ENCODE data around the gene POLDIP3.

The POLDIP3 gene

DNA sequence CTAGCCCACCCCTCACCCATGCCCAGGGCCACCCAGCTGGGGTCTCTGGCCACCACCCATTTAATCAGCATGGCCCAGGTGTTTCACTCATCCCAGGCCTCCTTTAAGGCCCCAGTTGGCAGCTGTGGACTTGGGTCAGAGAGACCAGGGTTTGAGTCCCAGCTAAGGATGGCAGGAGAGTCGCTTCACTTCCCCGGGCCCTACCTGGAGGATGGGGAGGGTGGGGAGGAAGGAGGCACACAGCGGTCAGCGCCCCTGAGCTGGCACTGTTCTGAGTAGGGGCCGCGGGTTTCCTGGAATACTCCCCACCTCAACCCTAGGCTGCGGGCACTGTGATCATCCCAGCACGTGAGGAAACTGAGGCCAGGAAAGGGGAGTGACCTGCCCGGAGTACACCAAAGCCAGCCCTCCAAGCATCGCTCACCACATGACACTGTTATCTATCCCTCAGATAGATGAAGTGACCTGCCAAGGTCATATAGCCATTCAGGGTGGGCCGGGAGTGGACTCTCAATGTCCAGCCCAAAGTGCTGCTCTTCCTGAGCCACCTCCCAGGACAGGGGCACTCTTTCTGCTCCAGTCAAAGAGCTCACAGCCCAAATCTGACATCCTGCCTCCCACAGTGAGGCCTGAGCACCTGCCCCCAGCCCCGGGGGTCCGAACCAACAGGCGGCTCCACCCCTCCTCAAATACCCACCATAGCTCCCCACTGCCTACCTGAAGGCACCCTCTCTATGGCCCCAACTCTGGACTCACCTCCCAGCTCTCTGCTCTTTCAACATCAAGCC lies 29.1 kb upstream of the POLDIP3 start:
- no peak overlapping the region for H3K27ac ChIP-seq
- DNase-seq (ENCODE audit: low read depth, low spot score), result no peak

GRCh38 chr22:42642806-42643633 lies 28.3 kb upstream of the POLDIP3 start:
- DNase-seq (ENCODE audit: low read depth, low spot score), result no peak
- H3K27ac ChIP-seq, result no peak overlapping the region

- no peak for DNase-seq (ENCODE audit: low read depth, low spot score)
- no peak overlapping the region for H3K27ac ChIP-seq
Observed at GRCh38 chr22:42641801-42642413, 27.2 kb upstream of the POLDIP3 start.

- no peak overlapping the region for H3K27ac ChIP-seq
- DNase-seq (ENCODE audit: low read depth, low spot score), result no peak
Observed at GRCh38 chr22:42639541-42640241, 25.0 kb upstream of the POLDIP3 start.

GRCh38 chr22:42637555-42637954 lies 22.9 kb upstream of the POLDIP3 start:
- no peak for DNase-seq (ENCODE audit: low read depth, low spot score)
- H3K27ac ChIP-seq, result peak overlapping the region; percentile 98

- no peak for DNase-seq (ENCODE audit: low read depth, low spot score)
- H3K27ac ChIP-seq, result peak overlapping the region; percentile 98
Observed at GRCh38 chr22:42636506-42636905, 21.8 kb upstream of the POLDIP3 start.

GRCh38 chr22:42635531-42635930 lies 20.8 kb upstream of the POLDIP3 start:
- DNase-seq (ENCODE audit: low read depth, low spot score), result peak; percentile 73
- peak overlapping the region; percentile 98 for H3K27ac ChIP-seq

- H3K27ac ChIP-seq, result no peak overlapping the region
- no peak for DNase-seq (ENCODE audit: low read depth, low spot score)
Observed at GRCh38 chr22:42633013-42633412, 18.3 kb upstream of the POLDIP3 start.

DNA sequence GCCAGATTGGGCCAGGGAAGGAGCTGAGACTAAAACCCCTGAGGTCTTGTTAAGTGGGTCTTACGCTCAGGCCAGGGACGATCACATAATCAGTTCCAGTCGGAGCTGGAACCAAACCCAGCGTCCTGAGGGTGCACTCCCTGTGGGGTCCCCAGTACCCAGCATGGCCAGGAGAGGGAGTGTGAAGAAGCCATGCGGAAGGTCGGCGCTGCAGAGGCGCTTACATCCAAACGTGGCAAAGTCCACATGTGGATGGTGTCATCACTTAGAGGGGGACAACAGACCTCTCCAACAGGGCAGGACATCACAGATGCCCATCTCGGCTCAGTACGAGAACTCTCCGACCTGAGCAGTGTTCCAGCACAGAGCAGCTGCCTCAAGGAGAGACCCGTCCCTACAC lies 17.4 kb upstream of the POLDIP3 start:
- no peak for DNase-seq (ENCODE audit: low read depth, low spot score)
- H3K27ac ChIP-seq, result peak overlapping the region; percentile 47

DNA sequence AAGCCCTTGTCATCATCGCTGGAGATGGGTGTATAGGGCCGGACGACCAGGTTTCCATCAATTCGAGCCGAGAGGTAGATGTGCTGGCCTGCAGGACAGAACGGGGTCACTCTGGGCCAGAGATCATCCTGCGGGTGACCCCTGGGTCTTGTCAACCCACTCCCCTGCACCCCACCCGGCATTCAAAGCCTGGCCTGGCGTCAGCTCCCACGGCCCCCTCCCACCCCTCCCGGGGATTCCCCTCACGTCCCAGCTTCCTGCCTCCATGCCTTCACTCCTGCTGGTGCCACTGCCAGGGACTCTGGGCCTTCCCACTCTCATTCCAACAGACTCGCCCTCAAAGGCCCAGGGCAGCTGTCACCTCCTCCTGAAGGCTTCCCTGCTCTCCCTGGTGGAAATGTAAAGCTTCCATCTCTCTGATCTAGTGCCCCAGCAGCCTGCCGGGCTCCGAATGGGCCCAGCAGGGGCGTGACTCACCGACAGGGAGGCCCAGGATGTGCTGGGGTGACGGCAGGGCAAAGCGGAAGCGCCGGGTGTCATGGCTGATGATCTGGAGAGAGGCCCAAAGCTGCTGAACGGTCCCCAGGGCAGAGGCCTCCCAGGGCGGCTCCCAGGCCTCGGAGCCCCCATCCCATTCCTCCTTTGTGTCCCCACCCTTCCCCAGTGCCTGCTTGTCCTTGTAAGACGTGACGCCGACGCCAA lies 16.4 kb upstream of the POLDIP3 start:
- DNase-seq (ENCODE audit: low read depth, low spot score), result no peak
- peak overlapping the region; percentile 47 for H3K27ac ChIP-seq

GRCh38 chr22:42630211-42630610 lies 15.5 kb upstream of the POLDIP3 start:
- no peak for DNase-seq (ENCODE audit: low read depth, low spot score)
- no peak overlapping the region for H3K27ac ChIP-seq

- no peak overlapping the region for H3K27ac ChIP-seq
- DNase-seq (ENCODE audit: low read depth, low spot score), result no peak
Observed at GRCh38 chr22:42627981-42628380, 13.3 kb upstream of the POLDIP3 start.

DNA sequence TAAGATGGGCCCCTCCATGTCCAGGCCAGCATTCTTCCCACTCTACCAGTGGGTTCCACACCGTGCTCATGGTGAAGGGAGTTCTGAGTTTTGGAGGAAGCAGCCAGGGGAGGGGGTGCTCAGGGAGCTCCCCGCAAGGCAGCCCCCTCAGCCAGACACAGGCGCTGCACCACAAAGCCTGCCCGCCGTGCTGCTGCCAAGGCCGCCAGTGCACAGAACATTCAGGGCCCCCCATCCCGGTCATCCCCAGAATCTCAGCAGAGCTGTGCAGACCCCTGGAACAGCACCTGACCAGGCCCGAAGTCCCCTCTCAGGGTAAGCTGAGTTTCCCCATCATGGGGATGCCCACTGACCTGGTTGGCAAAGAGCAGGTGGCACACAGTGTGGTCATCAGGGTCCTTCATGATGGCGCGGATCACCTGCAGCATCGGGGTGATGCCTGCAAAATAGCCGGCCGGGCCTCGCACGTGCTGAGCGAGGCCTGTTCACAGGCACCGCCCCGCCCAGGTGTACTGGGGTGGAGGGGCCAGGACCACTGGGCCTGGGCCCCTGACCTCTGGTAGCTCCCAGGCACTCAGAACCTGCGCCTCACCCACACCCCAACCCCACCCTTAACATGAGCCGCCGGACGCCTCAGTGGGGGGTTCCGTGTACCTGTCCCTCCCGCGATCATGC lies 12.4 kb upstream of the POLDIP3 start:
- DNase-seq (ENCODE audit: low read depth, low spot score), result no peak
- H3K27ac ChIP-seq, result no peak overlapping the region

DNA sequence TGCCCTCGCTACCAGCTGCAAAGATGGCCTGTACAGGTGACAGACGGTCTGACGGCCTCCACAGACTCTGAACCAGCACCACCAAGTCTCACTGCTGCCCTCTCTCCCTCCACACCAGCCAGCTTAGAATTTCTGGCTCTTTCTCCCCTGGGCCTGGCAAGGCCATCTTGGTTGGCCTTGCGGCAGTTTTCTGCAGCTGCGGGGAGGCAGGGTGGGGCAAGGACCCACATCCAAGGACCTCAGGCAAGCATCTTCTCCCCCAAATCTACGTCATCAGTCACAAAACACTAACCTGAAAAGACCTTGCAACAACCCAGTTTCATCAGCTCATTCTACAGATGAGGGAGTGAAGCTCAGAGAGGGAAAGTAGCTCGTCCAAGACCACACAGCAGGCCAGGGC lies 11.7 kb upstream of the POLDIP3 start:
- H3K27ac ChIP-seq, result no peak overlapping the region
- no peak for DNase-seq (ENCODE audit: low read depth, low spot score)

DNA sequence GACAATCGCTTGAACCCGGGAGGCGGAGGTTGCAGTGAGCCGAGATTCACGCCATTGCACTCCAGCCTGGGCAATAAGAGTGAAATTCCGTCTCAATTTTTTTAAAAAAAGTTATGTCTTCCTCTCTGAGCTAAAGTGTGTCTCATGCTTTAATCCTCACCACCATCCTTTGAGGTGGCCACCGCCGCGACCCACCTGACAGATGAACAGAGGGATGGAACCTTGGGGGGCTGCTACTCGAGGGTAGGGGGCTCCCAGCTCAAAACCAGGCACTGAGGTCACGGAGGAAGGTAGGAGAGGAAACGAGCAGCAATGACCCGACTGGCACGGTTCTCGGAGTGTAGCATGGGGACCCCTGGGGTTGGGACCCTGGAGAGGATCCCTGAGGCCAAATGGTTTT lies 10.7 kb upstream of the POLDIP3 start:
- DNase-seq (ENCODE audit: low read depth, low spot score), result no peak
- H3K27ac ChIP-seq, result no peak overlapping the region

DNA sequence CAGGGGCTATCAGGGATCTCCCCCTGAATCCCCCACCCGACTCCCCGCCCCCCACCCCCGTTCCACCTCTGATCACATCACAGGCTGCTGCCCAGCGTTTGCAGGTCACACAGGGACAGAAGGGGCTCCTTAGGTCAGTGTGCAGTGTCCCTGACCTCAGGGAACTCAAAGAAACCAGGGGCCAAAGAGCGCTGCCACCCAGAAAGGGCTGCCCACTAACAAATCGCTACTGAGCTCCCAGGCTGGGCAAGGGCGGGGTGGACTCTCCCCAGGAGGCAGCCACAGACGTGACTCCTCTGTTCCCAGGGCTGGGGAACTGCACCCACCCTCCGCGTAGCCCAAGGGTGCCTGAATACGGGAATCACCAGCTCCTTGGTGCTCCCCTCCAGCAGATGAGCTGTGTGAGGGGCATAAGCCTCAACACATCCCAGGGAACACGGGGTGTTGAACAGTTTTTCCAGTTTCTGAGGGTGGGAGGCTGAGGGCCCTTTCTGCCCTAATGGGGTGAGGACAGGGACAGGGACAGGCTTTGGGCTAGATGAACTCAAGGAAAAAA lies 9.9 kb upstream of the POLDIP3 start:
- no peak overlapping the region for H3K27ac ChIP-seq
- DNase-seq (ENCODE audit: low read depth, low spot score), result no peak

- H3K27ac ChIP-seq, result no peak overlapping the region
- DNase-seq (ENCODE audit: low read depth, low spot score), result no peak
Observed at GRCh38 chr22:42623756-42624441, 9.2 kb upstream of the POLDIP3 start.

DNA sequence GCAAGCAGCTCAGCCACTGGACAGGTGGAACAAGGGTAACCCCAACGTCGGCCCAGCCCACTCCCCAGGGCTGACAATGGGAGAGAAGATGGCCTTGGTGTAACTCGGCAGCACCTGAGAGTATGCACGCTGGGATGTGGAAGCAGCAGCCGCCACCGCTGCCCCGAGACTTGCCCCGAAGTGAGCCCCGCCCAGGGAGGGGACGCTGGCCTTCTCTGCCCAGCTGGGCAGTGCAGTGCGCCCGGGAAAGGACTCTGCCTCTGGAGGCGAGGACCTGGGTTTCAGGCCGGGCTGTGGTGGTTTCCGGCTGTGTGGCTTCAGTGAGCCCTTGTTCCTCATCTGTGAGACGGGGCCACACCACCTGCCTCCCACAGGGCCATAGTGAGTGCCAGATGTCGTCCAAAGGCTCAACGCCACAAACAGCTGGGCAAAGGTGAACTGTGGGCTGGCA lies 8.6 kb upstream of the POLDIP3 start:
- no peak for DNase-seq (ENCODE audit: low read depth, low spot score)

More for the DNA sequence above, 8.6 kb upstream of the POLDIP3 start:
- H3K27ac ChIP-seq, result no peak overlapping the region
